Activated CD4-positive, alpha-beta T cell treated with anti-CD3 and anti-CD28 coated beads, Interleukin-2, amount 10 ng/mL, durations not matched to agents 7 days and 5 days (primary cell): ENCODE measurements around the gene HEPHL1. TPM values are rescaled to one million over a fixed set of nuclear protein-coding genes. Genes with fewer than 3 reads are reported as not detected.
A peak's percentile ranks its signal among the peaks of the same experiment; 100 is the strongest.

Source experiments
- CTCF ChIA-PET: fragments of 350-600 bp; sonication (Branson Sonifier 250); formaldehyde crosslinking; loops from one replicate; lab custom pipeline; 2021; ENCODE audit warnings: antibody characterized with exemption; lab: Charles Lee
- POLR2A ChIA-PET: fragments of 350-600 bp; sonication (Branson Sonifier 250); formaldehyde crosslinking; loops from one replicate; lab custom pipeline; 2021; ENCODE audit warnings: antibody characterized with exemption; lab: Charles Lee
- DNase-seq: peaks from one replicate; pipeline ENCODE4 v3.0.0-alpha.2; 2020
- H3K27ac Mint-ChIP-seq: one replicate; pipeline ENCODE4 v1.8.0; 2021; ENCODE audit warnings: mild to moderate bottlenecking, moderate library complexity, mixed read lengths
- H3K27me3 Mint-ChIP-seq: one replicate; pipeline ENCODE4 v1.8.0; 2021; ENCODE audit warnings: mixed read lengths
- H3K36me3 Mint-ChIP-seq: one replicate; pipeline ENCODE4 v1.8.0; 2021; ENCODE audit warnings: low read depth, mixed read lengths
- H3K4me1 Mint-ChIP-seq: one replicate; pipeline ENCODE4 v1.8.0; 2021; ENCODE audit warnings: mixed read lengths
- H3K4me3 Mint-ChIP-seq: one replicate; pipeline ENCODE4 v1.8.0; 2021; ENCODE audit warnings: mild to moderate bottlenecking, moderate library complexity, mixed read lengths
- H3K9me3 Mint-ChIP-seq: one replicate; pipeline ENCODE4 v1.8.0; 2021; ENCODE audit warnings: mixed read lengths
- total RNA-seq, 2 experiments: library from RNA; stranded (reverse); gene quantifications; one replicate each; pipeline ENCODE4 v1.2.3, GENCODE V29; 2021

HEPHL1 gene
- total RNA-seq, 2 experiments from 2014 or later, result not detected

- peaks cover 21% of the 10 kb centered on the region for H3K4me1 Mint-ChIP-seq
These were observed 121.4 kb downstream of the HEPHL1 start for GRCh38 chr11:94142308-94143281.

GRCh38 chr11:94144216-94144615, 123.1 kb downstream of the HEPHL1 start:
- no peak for DNase-seq
- H3K27me3 Mint-ChIP-seq, result no peaks in the 10 kb centered on the region
- H3K4me1 Mint-ChIP-seq, result peaks cover 35% of the 10 kb centered on the region
- H3K36me3 Mint-ChIP-seq, result no peaks in the 10 kb centered on the region
- no peak overlapping the region for H3K27ac Mint-ChIP-seq
- CTCF ChIA-PET, result no interaction called here
- H3K4me3 Mint-ChIP-seq, result no peak overlapping the region
- POLR2A ChIA-PET, result no interaction called here
- no peaks in the 10 kb centered on the region for H3K9me3 Mint-ChIP-seq

More at GRCh38 chr11:94142308-94143281, 121.4 kb downstream of the HEPHL1 start:
- CTCF ChIA-PET, result interaction anchor here (1.4 kb wide), 1 partner anchor 11 kb away, joined by 5 read pairs; no protein-coding TSS in a partner anchor
- no peak overlapping the region for H3K27ac Mint-ChIP-seq
- no peak overlapping the region for H3K4me3 Mint-ChIP-seq
- no peaks in the 10 kb centered on the region for H3K27me3 Mint-ChIP-seq
- no peaks in the 10 kb centered on the region for H3K9me3 Mint-ChIP-seq
- DNase-seq, result no peak
- no peaks in the 10 kb centered on the region for H3K36me3 Mint-ChIP-seq
- POLR2A ChIA-PET, result no interaction called here

GRCh38 chr11:94144664-94145063, 123.5 kb downstream of the HEPHL1 start:
- DNase-seq, result no peak
- Mint-ChIP-seq H3K9me3 (no peaks in the 10 kb centered on the region), H3K4me1 (peaks cover 40% of the 10 kb centered on the region), H3K27ac (no peak overlapping the region), H3K4me3 (no peak overlapping the region), H3K36me3 (no peaks in the 10 kb centered on the region), H3K27me3 (no peaks in the 10 kb centered on the region)
- POLR2A ChIA-PET, result no interaction called here
- CTCF ChIA-PET, result interaction anchor here (0.8 kb wide), 1 partner anchor 10 kb away, joined by 3 read pairs; no protein-coding TSS in a partner anchor

- Mint-ChIP-seq H3K4me1 (peaks cover 40% of the 10 kb centered on the region), H3K36me3 (no peaks in the 10 kb centered on the region), H3K9me3 (no peaks in the 10 kb centered on the region), H3K27ac (no peak overlapping the region), H3K27me3 (no peaks in the 10 kb centered on the region), H3K4me3 (no peak overlapping the region)
- no peak for DNase-seq
- POLR2A ChIA-PET, result no interaction called here
- CTCF ChIA-PET, result interaction anchor here (0.8 kb wide), 2 partner anchors 11 to 26 kb away, joined by 3 read pairs; no protein-coding TSS in a partner anchor
These were observed 124.3 kb downstream of the HEPHL1 start for GRCh38 chr11:94145431-94145830.

DNA sequence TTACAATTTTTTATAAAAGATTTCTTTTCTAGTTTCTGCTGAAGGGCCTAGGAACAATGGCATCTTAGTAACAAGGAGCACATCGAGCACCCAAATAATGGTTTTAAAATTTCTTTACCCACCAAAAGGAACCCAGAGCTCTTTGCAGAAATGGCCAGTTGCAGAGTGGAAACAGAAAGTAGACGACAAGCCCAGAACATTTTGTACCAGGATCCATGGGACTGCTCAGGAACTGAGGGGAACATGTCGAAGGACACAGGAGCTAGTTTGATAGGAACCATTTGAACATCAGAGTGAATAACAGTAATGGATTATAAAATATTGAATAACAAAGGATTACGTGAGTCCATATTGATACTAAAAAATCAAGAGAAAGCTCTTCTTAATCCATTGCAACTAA, 124.8 kb downstream of the HEPHL1 start:
- no peak overlapping the region for H3K4me3 Mint-ChIP-seq
- H3K4me1 Mint-ChIP-seq, result peaks cover 44% of the 10 kb centered on the region
- H3K9me3 Mint-ChIP-seq, result no peaks in the 10 kb centered on the region
- no peak overlapping the region for H3K27ac Mint-ChIP-seq
- ChIA-PET CTCF (interaction anchor here (0.8 kb wide), 1 partner anchor 26 kb away, joined by 3 read pairs; no protein-coding TSS in a partner anchor), POLR2A (no interaction called here)
- no peaks in the 10 kb centered on the region for H3K27me3 Mint-ChIP-seq
- no peak for DNase-seq
- no peaks in the 10 kb centered on the region for H3K36me3 Mint-ChIP-seq

- DNase-seq, result peak; percentile 15
- H3K4me3 Mint-ChIP-seq, result no peak overlapping the region
These were observed 126.3 kb downstream of the HEPHL1 start for GRCh38 chr11:94147433-94147845.

GRCh38 chr11:94148189-94148588, 127.0 kb downstream of the HEPHL1 start:
- Mint-ChIP-seq H3K4me1 (peaks cover 54% of the 10 kb centered on the region), H3K36me3 (no peaks in the 10 kb centered on the region), H3K4me3 (no peak overlapping the region), H3K9me3 (no peaks in the 10 kb centered on the region), H3K27me3 (no peaks in the 10 kb centered on the region), H3K27ac (no peak overlapping the region)
- ChIA-PET CTCF (no interaction called here), POLR2A (no interaction called here)
- no peak for DNase-seq

More at GRCh38 chr11:94147433-94147845, 126.3 kb downstream of the HEPHL1 start:
- Mint-ChIP-seq H3K27ac (no peak overlapping the region), H3K27me3 (no peaks in the 10 kb centered on the region), H3K9me3 (no peaks in the 10 kb centered on the region), H3K4me1 (peaks cover 49% of the 10 kb centered on the region), H3K36me3 (no peaks in the 10 kb centered on the region)
- ChIA-PET POLR2A (no interaction called here), CTCF (no interaction called here)

- POLR2A ChIA-PET, result no interaction called here
- H3K27ac Mint-ChIP-seq, result no peak overlapping the region
- CTCF ChIA-PET, result no interaction called here
These were observed 128.4 kb downstream of the HEPHL1 start for GRCh38 chr11:94149431-94150017.

DNA sequence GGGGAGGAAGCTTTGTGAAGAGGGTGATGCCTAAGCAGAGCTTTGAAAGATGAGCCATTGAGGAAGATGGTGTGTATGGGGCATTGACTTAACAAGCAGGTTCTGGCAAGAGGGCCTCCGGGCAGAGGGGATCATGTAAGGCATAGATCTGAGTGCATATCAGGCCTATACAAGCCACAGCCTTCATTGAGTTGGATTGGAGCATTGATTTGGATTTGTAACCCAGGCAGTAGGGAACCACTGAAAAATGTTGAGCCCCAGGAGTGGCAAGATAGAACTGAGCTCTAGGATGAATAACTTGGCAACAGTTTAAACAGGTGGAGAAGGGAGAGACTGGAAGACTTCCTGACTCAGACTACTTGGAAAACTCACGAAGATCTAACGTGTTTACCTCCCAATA, 128.9 kb downstream of the HEPHL1 start:
- peaks cover 55% of the 10 kb centered on the region for H3K4me1 Mint-ChIP-seq
- H3K9me3 Mint-ChIP-seq, result no peaks in the 10 kb centered on the region
- no peaks in the 10 kb centered on the region for H3K27me3 Mint-ChIP-seq
- ChIA-PET CTCF (no interaction called here), POLR2A (no interaction called here)
- no peak overlapping the region for H3K4me3 Mint-ChIP-seq
- no peak for DNase-seq
- H3K36me3 Mint-ChIP-seq, result peaks cover 5% of the 10 kb centered on the region
- H3K27ac Mint-ChIP-seq, result no peak overlapping the region

More at GRCh38 chr11:94149431-94150017, 128.4 kb downstream of the HEPHL1 start:
- no peak overlapping the region for H3K4me3 Mint-ChIP-seq
- H3K36me3 Mint-ChIP-seq, result peaks cover 5% of the 10 kb centered on the region
- H3K9me3 Mint-ChIP-seq, result no peaks in the 10 kb centered on the region
- DNase-seq, result no peak
- H3K27me3 Mint-ChIP-seq, result no peaks in the 10 kb centered on the region
- H3K4me1 Mint-ChIP-seq, result peaks cover 55% of the 10 kb centered on the region

GRCh38 chr11:94150704-94151685, 129.8 kb downstream of the HEPHL1 start:
- Mint-ChIP-seq H3K36me3 (peaks cover 10% of the 10 kb centered on the region), H3K4me3 (no peak overlapping the region), H3K4me1 (peaks cover 53% of the 10 kb centered on the region), H3K27me3 (no peaks in the 10 kb centered on the region), H3K27ac (no peak overlapping the region), H3K9me3 (no peaks in the 10 kb centered on the region)
- no peak for DNase-seq
- CTCF ChIA-PET, result interaction anchor here (0.7 to 1.2 kb wide), 2 partner anchors 34 to 275 kb away, joined by 3 read pairs; no protein-coding TSS in a partner anchor
- POLR2A ChIA-PET, result no interaction called here

- CTCF ChIA-PET, result interaction anchor here (1.2 kb wide), 1 partner anchor 32 kb away, joined by 3 read pairs; no protein-coding TSS in a partner anchor
- Mint-ChIP-seq H3K27ac (no peak overlapping the region), H3K27me3 (no peaks in the 10 kb centered on the region), H3K9me3 (no peaks in the 10 kb centered on the region), H3K4me3 (no peak overlapping the region), H3K4me1 (peaks cover 48% of the 10 kb centered on the region), H3K36me3 (peaks cover 16% of the 10 kb centered on the region)
- POLR2A ChIA-PET, result no interaction called here
- DNase-seq, result no peak
These were observed 130.9 kb downstream of the HEPHL1 start for GRCh38 chr11:94151903-94152677.
